NCI-H460 (cell line): ENCODE measurements around the gene E2F3. TPM values are rescaled to one million over a fixed set of nuclear protein-coding genes. Genes with fewer than 3 reads are reported as not detected.

Experiments used
- DNase-seq: peaks from one replicate; pipeline ENCODE4 v3.0.0-alpha.2; 2016; ENCODE audit warnings: low read depth; ENCODE audit errors: extremely low read depth
- total RNA-seq: library from RNA; depleted of rRNA; stranded (reverse); fragments of >200 nt; shearing (Covaris generic); gene quantifications from 2 replicates; pipeline ENCODE4 v1.2.3, GENCODE V29; 2014

The E2F3 gene
- total RNA-seq, 1 experiment from 2014 or later: 13.1 TPM

DNA sequence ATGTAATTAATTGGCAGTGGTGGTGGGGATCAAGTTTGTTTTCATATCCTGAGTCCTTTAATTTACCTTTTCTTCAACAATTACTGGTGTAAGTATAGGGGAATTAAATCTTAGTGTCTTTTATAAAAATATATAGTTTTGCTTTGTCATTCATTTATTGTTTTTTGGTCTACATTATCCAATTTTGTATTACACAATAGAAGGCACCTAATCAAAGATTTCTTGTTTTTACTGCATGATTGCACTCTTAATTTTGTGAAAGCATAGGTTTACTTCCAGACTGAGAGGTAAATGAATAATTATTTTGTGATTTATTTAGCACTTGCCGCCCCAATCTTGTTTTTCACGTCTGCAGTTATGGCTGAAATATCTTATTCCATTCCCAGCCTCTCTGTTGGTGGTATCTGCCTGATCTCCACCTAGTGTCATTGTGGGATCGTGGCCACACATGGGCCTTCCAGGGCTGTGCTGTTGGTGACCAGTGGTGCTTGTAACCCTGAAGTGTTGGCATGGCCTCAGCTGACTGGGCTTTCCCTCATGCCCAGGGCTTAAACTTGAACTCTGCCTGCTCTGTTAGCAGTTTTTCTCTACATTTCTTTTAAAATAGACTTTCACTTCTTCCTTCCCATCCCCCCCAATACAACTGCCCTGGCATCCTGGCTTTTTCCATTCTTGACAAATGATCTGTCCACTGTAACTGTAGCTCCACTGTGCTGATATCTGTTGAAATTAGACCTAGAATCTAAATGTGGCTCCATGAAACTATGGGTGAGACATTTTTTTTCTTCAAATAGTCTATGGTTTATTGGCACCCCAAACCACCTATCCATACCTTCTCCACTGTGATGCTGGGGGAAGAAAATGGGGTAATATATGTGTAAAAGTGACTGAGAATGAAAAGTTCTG is 24.8 kb downstream of the E2F3 start:
- no peak for DNase-seq

DNA sequence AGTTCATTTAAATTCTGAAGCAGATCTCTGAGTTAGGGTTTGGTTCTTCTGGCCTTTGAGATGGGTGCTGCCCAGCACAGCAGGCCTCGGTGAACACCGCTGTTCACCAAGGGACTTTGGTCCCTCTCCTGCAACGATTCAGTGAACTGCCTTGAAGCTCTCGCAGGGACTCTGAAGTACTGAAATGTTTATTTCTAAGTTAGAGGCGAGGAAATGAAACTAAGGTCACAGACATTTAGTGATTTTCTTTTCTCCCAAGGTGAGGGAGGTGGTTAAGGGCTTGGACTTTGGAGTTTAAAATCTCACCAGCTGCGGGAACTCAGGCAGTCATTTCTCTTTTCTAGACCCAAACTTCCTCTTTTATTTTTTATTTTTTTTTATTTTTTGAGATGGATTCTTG is 26.2 kb downstream of the E2F3 start:
- no peak for DNase-seq

DNA sequence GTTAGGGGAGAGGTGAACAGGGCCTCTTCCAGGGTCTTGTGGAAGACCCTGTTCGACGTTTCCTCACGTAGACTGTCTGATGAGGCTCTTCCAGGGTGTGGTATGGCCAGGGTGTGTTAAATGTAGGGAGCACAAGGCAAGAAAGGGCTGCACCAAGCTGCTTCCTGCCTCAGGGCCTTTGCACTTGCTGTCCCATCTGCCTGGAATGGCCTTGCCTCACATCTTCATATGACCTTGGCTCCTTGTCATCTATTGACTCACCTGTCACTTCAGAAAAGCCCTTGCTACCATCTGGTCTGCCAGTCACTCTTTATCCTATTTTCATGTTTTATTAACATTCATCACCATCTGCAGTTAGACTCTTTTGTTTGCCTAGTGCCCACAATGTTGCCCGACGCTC is 31.0 kb downstream of the E2F3 start:
- DNase-seq: no peak

DNA sequence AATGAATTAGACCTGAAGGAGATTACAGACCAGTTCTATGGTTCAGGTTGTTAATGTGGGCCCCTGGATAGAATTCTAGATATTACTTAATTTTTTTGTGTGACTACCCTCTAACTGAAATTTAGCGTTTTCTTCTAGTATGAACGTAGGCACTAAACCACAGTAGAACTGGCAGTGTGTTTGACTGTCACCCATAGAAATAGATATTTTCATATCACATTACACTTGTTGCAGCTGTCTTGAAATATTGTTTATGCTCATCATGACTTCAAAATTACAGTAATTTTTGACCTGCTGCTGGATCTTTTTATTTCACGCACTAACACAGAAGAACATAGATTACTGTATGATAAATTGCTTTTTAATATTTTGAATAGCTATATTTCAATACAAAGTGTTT is 31.6 kb downstream of the E2F3 start:
- no peak for DNase-seq

DNA sequence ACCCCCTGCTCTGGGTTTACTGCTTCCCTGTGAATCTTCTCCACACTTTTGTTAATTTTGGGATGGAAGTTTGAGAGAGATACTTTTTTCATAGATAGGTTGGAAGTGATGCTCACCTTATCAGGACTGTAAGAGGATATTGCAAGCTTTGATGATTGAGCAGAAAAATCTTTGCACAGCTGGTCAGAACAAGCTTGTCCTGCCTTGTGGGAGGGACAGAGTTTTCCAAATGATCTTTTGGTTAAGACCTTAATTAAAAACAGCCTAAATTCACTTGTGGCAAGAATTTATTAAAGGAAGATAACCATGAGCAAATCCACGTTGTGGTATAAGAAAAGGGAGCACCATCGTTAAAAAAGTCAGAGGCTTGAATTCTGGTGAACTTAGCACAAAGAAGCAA is 32.2 kb downstream of the E2F3 start:
- DNase-seq: no peak

DNA sequence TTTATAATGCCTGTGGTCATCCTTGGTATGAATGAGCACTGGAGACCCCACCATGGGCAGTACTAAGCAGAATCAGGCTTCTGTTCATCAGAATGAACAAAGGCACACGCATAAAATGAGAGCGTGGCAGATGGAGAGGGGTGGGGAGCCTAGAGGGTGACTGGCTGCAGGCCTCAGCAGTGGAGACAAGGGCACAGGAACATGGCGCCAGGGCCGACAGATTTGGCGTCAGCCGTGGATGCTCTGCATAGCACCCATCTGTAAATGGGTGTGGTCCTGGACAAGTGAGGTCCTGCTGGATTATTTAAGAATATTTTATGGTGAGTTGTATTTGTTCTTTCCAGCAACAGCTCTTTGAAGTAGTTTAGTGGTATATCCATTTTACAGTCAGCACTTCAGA is 33.1 kb downstream of the E2F3 start:
- DNase-seq: no peak

DNA sequence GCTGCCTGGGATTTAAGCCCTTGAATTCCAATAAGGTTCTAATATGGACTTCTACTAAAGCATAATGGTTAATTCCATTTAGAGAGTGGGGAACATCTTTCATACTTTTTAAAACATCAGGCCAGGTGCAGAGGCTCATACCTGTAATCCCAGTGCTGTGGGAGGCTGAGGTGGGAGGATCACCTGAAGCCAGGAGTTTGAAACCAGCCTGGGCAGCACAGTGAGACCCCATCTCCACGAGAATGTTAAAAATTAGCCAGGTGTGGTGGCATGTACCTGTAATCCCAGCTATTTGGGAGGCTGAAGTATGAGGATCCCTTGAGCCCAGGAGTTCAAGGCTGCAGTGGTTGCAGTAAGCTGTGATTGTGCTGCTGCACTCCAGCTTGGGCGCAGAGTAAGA is 35.0 kb downstream of the E2F3 start:
- no peak for DNase-seq

DNA sequence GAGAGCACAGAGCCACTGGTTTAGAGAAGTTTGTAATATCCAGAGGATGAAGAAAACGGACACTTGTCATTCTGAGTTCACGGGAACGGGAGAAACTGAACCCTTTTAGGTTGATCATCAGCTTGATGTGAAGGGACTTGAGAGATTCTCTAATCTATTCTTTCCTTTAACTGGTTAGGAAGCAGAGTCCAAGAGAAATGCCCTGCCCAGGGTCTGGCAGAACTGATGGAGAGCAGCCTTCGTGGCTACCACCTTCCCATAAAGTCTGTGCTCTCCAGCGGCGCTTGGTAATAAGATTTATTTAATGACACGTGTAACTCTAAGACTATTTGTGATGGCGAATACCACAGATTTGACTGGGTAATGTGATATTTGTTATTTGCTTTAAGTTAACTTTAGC is 36.0 kb downstream of the E2F3 start:
- DNase-seq: no peak

DNA sequence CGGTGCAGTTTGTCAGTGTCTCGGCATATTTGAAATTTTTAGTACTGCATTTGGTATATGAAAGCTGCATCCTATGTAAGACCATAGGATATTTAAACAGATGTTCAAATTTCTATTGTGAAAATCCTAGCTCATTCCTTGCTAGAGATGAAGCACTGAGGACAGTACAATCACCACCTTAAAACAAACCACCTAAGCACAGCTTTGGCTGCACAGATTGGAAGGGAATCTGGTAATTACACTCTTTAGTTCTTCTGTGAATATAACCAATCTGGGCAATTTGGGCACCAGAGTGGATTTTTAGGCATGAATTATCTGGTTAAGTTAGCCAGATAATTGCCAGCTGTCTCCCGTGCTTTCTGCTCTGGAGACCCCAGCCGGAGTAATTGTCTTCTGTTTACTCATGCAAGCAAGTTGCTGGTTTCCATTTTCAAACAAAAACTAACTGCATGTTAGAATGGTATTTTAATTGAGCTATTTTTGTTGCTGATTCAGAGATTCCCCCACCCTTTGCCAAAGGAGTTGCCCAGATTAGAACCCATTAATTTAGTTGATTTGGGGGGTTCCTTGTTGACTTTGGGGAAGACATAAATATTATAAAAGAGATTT is 36.9 kb downstream of the E2F3 start:
- no peak for DNase-seq

DNA sequence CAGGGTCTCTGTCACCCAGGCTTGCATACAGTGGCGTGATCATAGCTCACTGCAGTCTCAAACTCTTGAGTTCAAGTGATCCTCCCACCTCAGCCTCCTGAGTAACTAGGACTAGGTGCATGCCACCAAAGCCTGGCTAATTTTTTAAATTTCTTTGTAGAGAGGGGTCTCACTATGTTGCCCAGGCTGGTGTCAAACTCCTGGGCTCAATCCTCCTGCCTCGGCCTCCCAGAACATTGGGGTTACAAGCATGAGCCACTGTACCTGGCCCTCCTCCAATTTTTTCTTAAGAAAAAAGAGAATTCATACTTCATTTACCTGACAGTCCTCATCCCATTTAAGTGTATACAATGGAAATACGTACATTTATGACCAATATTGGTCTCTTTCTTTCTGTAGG is 37.9 kb downstream of the E2F3 start:
- DNase-seq: no peak

DNA sequence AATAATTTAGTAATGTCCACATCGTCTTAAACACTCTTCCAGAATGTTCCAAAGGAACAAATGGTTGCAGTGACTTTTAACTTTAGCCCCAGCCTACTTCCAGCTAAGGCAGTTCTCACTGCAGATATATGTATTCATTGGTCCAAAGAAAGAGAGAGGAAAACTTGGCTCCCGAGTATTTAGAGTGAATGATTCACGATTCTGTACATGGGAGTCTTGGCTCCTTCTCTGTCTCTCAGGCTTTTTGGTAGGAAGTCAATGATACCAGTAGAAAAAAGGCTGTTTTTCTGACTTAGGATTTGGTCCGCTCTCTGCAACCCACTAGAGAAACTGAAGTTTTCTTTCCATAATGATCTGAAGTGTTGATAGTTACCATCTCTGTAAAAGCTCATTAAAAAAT is 38.6 kb downstream of the E2F3 start:
- DNase-seq: no peak

DNA sequence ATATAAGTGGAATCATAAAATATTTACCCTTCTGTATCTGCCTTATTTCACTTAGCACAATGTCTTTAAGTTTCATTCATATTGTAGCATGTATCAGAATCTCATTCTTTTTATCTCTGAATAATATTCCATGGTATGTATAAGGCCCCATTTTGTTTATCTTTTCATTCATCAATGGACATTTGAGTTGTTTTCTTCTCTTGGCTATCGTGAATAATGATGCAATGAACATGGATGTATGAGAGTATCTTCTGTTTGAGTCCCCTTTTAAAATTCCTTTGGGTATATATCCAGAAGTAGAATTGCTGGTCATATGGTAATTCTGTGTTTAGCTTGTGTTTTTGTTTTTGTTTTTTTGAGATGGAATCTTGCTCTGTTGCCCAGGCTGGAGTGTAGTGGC is 39.6 kb downstream of the E2F3 start:
- no peak for DNase-seq

DNA sequence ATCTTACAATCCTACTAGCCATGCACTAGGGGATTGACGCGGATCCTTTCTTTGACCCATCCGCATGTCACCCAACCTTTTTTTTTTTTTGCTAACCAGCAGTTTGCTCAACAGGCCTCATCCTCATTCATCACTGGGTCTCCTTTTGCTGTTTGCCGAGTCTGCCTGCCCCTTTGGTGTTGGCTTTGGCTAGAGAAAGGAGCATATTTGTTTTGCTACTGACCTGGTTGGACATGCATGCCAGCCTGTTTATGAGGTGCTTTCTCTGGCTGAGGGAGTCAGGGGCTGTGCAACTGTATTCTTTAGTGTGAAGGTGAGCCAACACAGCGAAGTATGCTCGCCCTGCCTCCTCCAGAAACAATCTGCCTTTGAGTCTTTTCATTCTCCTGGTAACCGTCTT is 40.2 kb downstream of the E2F3 start:
- no peak for DNase-seq

DNA sequence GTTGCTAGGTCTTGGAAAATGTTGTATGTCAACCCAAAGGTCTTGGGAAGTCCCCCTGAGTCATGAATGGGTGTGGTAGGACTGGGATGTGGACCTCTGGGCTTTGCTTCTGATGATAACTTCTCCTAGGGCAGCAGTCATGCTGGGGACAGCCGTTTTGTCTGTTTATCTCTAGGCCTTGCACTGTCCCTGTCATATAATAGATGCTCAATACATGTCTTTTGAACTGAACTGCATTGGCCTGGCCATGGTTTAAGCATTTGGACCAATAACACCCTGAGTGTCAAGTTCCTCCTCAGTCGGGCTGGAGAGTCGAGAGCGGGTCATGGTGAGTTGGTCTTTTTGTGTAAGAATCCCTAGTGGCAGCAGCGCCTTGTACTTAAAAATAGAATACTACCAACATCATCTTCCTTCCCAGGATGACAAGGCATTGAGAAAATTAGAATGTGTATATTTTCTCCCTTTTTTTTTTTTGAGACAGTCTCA is 43.1 kb downstream of the E2F3 start:
- no peak for DNase-seq

DNA sequence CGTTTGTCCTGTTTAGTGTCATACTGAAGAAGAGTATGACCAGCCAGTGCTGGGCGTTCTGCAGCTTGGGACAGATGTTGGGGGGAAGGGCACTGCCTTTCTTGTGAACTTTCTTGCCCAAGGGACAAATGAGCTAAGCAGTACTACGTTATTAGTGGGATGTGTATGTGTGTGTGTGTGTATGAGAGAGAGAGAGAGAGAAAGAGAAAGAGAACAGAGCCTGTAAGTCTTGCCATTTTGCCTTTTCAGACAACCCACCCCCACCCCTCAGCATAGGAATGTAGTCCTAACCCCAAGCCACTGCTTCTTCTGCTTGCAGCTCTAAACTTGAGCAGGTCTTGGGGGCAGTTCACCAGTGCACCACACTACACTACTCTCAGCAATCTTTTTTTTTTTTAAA is 45.5 kb downstream of the E2F3 start:
- no peak for DNase-seq

DNA sequence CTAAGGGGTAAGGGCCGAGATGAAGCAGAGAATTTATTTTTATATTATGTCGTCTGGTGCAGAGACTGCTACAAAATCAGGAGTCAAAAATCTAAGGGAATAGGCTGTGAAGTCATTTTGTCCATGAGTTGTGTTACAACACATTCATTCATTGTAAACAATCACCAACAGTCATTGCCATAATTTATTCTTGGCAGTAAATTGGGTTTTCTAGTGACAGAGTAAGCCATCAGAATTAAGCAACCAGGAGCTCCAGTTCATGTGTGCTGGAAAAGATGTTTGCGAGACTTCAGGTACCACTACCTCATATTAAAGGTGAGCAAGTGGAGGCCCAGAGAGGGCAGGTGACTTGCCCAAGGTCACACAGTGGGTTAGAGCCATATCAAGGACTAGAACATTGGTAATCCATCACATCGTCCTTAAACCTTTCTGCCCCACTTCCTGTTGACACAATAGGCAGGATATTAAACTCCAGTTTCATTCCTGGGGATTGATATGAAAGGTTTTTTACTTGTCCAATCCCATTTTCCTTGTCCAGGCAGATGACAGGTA is 46.0 kb downstream of the E2F3 start:
- DNase-seq: no peak

DNA sequence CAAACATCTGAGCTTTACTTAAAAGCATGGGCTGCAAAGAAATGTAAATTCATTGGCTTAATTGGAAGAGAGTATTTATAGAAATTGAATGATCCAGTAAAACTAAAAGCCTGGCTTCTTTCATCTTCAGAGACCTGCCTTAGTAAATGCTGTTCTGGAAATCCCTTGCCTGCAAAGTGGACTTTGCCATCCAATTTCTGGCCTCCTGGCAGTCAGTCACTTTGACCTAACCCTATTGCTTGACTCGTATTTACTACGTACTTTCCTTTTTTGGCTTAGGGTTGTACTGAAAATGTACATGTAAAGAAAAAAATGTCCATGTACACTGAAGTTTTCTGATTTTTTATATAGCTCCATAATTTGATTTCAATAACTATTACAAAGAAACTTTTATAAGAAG is 47.1 kb downstream of the E2F3 start:
- DNase-seq: no peak

DNA sequence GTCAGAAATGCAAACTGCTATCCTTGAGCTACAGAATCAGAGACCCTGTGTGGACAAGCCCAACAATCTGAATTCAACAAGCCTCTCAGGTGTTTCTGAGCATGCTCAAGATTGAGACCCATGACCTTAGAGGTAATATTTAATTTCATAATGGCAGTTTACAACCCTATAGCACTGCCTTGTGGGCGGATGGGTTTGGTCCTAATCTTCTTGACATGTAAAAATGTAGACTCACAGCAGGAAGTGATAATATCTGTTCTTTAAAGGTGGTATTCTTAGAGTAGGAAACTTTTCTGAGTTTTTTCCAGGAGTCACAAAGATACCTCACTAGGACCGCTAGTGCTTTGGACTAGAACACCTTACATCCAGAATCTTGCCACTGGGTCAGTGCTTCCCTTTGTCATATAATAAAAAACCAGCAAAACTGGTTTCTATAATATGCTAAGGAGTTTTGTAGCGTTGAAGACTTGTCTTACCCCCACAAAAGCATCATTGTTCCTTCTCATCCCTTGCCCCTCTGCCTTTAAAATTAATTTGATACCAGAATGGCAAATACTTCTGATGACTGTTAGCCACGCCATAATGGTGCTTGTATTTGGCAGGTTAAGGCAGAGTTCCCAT is 52.6 kb downstream of the E2F3 start:
- DNase-seq: no peak

DNA sequence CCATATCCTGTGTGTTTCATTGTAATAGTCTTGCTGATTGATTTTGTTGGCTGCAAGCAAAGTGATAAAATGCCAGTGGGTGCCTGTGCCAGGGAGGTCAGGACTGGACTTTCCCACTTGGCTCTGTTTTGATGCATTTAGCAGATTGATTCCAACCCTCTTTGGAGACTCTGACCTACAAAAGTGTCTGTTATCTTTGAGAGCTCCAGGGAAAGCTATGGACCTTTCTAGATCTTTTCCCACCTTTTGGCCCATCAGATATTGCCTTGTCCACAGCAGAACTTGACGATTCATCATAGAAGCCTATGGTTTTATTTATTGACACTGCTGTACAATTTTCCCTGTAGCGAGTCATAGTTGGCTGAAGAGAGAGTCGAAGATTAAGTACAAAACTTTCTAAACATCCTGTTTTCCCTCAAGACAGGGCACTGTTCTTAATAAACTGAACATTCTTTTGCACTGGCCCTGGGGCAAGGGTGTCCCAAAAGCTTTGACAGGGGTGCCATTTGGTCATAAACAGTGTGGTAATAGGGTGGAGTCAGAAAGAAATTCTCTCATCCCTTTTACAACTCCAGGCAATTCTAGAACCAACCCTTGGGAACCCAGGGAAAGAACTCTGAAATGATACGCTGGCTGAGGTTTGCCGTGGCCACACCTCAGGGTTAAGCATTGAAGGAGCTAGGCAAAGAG is 53.7 kb downstream of the E2F3 start:
- no peak for DNase-seq

DNA sequence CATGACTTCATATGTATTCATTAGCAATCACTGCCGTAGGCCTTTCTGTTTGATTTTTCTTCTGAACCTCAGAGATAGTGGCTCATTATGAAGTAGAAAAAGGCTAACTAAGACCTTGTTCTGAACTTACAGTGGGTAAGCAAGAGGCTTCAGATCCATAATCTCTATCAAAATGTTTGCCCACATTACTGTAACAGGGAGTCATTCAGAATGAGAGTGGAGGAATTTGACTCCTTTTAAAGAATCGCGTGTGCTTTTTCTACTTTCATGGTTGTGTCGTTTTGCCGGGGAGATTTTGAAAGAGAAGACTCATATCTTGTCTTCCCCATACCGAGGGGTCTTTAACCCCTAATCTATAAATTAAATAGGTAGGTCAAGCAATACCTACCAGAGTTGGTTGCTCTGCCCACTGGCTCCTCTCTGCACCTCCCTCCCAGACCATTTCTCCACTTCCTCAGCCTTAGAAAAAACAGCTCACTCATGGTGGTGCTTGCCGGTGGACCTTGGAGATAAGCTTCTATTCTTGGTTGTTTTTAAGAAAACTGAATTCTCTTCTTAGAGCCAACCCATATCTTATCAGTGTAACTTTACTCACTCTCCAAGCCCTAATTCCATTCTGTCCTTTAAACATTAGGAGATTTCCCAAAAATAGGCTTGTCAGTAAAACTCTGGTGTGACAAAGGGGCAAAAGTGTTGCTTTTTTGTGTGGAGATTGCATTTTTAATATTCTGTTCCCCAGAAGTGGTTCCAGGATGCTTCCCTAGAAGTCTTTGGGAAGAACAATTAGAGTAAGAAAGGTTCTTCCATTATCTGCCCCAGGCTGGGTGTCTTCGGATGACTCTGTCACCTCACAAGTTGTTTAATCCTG is 56.6 kb downstream of the E2F3 start:
- no peak for DNase-seq
